GM18868 (cell line): ENCODE data around the gene PRICKLE4.
"Not testable (repeated sequence)": the region's sequence is repeated elsewhere in the genome, so short reads cannot be mapped to it uniquely, and the experiment has no call there.

Experiments
- ATAC-seq: cut with Tn5 transposase; IDR thresholded peaks from one replicate; pipeline ENCODE4 v1.9.1; 2021; ENCODE audit warnings: mild to moderate bottlenecking, moderate library complexity; ENCODE audit not compliant: unreplicated experiment

Gene PRICKLE4

DNA sequence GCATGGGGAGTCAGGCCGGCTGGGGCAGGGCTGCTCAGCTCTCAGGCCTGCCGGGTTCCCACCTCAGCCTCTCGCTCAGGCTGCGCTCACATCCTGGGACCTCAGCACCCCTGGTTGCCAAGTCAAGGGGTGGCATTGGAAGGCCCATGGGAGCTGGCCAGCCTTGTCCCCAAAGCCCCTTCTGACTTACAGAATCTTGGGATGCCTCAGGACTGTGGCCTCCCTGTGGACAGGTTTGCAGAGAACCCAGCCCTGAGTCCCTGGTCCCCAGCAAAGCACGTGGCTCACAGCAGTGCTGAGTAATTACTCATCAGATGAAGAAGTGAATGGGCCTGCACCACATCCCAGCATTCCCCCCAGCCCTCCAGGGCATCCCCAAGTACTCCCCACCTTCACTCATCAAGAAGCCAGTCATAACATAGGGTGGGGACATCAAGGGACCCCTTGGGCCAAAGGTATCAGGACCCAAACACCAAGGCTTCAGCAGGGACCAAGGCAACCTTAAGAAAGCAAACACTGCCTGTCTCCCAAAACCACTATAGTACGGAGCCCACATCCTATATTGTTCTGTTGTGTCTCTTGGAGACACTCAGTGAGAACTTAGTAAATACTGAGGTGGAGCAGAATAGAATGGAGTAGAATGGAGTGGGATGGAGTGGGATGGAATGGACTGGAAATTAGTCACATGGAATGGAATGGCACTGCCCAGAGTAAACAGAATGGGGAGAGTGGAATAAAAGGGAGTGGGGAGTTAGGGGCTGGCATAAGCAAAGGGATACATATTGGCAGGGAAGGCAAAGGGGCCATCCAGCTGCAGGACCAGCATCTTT lies 37.0 kb upstream of the PRICKLE4 start:
- no peak for ATAC-seq

DNA sequence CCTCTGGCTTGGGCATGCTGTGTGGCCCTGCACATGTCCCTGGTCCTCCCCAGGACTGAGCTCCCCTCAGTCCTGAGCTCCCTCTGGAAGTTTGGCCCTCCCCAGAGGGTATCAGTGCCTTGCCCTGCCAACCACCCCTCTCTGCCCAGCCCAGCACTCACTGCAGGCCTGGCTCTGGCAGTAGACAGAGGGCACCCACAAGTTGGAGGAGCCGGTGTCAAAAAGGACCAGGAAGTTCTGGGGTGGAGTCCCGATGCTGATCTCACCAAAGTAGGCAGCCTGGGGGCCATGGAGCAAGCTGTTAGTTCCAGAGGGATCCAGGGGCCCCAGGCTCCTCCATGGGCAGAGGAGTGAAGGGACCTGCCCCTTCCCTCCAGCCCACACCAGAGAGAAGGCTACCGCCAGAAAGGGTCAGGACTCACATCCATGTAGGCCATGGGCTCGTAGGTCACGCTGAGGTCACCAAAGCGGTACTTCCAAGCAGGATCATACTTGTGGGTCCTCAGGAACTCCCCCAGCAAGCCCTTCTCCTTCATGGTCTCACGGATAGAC lies 36.3 kb upstream of the PRICKLE4 start:
- ATAC-seq = no peak

DNA sequence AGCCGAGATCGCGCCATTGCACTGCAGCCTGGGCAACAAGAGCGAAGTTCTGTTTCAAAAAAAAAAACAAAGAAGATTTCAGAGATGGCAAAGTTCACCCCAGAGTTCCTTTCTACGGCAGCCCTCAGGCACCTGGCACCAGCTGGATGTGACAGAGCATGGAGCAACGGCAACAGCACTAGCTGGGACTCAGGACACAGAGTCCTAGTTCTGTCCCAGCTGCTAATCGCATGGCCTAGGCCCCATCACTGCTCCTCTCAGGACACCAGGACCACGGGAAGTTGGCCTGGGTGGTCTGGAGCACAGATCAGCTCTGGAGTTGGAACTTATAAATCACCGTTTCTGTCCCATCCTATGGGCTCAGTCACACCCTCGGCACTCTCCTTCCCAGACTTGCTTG lies 34.5 kb upstream of the PRICKLE4 start:
- no peak for ATAC-seq

DNA sequence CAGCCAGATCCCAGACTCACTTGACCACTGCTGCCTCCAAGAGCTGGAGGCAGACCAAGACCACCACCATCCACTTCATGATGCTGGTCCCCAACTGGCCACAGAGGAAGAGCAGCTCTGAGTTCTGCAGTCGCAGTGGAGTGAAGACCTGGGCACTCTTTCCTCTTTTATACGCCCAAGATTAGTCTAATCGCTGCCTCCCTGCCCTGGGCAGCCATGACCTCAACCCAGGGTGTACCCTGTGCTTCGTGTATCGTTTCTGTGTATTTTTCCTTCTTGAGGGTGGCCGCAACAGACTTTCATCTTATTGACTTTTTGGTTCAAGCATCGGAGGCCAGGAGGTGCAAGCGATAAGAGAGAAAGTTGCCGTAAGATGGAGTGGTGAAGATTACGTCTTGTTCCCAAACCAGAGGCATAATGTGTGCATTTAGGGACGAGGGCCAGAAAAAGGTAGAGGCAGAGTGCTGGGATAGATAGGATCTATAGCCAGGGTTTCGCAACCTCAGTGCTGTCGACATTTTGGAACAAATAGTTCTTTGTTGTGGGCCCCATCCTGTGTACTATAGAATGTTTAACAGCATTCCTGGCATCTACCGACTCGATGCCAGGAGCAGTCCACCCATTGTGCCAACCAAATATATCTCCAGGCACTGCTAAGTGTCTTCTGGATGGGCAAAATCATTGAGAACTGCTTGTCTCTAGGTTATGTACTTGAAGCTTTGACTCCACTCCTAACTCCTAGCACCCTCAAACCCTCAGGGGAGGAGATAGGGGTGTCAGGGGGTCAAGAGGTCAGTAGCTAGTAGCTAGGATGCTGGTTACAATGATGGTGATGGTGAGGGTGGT lies 33.1 kb upstream of the PRICKLE4 start, which contains the start of gene PGC:
TSS of gene PGC (minus strand) at position 142 of the 846 bp plus-strand sequence. CDS start at position 79, 63 bp downstream.
- no peak for ATAC-seq

DNA sequence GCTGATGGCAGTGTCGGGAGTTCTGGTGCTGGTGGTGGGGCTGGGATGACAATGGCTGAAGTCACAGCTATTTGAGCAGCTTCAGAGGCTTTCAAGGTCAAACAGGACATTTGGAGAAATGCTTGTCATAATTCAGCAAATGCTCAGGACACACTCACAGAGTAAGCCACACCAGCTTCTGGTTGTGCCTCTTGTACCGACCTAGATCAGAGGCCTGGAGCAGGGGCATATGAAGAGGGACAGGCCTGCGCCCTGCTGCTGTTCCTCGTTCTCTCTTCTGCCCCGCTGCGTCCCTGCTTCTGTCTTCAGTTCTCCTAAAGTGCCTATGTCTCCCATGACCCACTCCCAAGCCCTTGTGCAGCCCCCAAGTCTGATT lies 32.5 kb upstream of the PRICKLE4 start:
- no peak for ATAC-seq

DNA sequence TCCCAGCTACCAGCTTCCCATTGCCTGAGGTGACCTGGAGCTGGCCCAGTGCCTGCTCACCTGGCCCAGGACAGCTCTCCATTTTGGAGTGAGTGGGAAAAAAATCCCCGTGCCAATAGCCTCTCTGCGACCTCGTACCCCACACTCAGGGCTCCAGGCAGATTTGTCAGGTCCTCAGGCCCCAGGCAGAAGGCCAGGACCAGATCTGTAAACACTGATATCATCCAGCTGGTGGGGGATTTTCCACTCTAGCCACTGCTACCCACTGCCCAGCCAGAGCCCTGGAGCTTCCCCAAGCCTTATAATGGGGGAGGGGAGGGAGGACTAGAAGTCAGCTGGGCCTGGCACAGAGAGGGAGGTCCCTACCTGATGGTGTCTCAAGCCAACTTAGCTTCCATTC lies 32.0 kb upstream of the PRICKLE4 start:
- ATAC-seq = no peak

DNA sequence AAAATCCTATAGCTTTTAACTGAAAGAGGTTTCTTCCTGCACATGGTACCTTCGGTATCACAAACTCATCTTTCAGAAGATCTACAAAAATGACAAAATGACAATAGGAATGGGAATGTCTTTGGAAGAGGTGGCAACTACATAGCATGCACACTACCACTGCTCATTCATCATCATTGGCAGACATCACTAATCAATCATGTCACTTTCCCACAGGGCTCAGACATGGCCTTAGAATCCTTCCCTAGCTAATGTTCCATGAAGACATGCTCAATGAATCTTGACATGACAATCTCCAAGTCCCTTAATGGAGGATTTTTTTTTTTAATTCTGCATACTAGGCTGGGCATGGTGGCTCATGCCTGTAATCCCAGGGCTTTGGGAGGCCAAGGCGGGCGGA lies 30.2 kb upstream of the PRICKLE4 start:
- ATAC-seq = no peak

DNA sequence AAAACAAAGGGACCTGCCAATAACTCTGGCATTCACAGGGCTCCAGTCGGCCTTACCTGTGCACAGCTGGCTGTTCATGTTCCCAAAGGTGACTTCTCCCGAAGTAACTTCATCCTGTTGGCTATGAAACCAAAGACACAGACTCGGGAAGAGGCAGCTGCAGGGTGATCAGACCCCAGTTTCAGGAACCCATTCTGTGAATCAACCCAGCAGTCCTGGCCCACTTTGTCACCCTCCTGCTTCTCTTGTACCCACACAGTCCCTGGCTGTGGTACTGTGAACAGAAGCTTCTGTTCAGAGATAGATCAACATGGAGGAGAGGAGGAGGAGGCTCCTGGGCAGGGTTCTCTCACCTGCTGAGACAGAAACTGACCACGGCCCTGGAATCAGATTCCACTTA lies 24.7 kb upstream of the PRICKLE4 start:
- no peak for ATAC-seq

DNA sequence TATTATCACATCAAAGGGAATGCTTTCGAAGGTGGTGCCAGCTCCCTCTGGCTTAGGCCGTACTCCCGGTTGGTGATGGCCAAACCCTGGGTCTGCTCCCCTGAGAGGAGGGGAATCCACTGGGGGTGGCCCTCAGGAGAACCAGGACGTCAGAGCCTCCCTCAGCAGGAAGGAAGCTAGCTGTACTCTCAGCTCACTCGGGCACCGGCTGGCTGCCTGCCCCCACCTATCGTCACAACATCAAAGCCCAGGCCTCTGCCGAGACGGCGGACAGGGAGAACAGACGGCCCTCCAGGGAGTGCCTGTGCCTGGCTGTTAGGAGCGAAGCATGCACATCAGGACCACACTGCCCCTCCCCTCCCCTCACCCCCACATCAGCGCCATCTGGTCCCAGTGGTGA lies 24.2 kb upstream of the PRICKLE4 start:
- no peak for ATAC-seq

DNA sequence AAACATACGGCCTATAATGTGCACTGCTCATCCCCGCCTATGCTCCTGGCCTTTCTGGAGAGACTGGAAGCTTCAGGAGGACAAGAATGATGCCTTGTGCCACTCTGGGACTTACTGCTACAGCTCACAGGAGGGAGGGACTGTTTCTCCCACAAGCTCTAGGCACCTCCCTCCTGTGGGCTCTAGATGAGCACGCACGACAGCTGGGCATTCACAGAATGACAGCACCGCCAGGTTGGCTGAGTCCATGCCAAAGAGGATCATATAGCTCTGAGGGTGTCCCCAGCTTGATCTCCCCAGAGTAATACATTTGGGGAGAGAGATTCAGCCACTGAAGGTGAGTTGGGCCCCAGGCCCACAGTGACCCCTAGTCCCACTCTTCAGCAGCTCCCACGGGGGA lies 23.3 kb upstream of the PRICKLE4 start:
- ATAC-seq = no peak

DNA sequence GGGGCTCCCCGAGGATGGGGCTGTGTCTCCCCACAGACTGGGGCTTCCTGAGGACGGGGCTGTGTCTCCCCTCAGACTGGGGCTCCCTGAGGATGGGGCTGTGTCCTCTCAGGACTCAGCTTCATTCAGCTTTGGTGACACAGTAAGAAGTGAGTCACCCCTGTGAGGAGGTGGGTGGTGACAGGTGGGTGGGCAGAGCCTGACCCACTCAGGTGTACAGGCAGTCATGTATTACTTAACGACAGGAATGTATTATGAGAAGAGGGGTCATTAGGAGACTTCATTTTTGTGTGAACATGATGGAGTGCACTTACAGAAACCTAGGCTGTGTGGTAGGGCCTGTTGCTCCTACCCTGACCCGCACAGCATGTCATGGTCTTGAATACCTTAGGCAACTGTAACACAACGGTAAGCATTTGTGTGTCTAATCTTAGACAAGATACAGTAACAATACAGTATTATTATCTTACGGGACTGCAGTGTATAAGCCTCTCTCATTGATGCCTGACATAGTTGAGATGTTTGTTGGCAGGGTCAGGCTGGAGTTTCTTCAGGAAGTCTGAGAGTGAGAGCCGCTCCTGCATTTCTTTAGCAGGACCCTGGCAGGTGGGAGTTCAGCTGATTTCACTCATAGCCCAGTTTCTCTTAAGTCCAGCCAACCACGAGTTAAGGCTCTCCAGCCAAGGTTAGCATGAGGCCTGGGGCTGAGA lies 22.5 kb upstream of the PRICKLE4 start:
- no peak for ATAC-seq

DNA sequence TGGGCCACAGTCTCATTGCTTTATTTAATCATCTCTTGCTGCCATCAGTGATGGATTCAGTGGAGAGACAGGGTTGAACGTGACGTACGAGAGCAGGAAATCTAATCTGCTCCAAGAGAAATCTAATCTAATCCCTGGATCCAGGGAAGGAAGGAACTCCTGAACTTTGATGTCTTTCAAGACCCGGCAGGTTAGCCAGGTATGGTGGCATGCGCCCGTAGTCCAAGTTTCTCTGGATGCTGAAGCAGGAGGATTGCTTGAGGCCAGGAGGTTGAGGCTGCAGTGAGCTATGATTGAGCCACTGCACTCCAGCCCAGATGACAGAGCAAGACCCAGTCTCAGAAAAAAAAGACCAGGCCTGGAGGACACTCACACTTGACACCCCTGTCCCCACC lies 21.9 kb upstream of the PRICKLE4 start:
- ATAC-seq = no peak

DNA sequence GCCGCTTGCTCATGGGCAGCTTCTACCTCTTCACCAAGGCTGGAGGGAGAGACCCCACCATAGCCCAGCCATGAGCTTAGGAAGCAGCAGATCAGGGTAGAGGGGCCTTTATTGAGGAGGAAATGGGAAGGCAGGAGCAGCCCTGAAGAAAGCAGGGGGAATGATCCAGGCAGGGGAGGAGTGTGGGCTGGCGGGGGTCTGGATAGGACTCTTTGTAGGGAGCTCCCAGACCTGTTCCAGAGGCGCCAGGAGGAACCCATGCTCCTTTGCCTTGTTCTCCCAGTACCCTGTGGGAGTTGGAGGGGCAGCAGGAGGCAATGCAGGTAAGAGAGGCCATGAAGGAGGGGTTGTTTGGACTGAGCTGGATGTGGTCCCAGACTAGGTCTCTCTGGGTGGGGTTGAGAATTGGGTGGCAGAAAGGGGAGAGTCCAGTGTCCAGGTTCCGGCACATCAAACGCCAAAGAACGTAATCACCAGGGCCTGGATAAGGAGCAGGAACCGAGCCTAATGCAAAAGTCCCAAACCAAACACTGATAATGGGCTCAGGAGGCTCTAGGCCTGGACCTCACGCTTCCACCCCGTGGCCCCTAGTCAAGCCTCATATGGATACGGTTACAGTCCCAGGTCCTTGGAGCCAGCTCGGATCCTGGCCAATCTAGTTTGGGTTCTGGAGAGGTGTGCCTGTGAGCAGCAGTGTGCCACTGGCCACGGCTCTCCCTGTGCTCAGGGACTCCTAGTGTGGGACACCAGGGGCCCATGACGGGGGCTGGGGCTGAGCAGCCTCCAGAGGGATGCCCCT lies 21.3 kb upstream of the PRICKLE4 start:
- no peak for ATAC-seq

DNA sequence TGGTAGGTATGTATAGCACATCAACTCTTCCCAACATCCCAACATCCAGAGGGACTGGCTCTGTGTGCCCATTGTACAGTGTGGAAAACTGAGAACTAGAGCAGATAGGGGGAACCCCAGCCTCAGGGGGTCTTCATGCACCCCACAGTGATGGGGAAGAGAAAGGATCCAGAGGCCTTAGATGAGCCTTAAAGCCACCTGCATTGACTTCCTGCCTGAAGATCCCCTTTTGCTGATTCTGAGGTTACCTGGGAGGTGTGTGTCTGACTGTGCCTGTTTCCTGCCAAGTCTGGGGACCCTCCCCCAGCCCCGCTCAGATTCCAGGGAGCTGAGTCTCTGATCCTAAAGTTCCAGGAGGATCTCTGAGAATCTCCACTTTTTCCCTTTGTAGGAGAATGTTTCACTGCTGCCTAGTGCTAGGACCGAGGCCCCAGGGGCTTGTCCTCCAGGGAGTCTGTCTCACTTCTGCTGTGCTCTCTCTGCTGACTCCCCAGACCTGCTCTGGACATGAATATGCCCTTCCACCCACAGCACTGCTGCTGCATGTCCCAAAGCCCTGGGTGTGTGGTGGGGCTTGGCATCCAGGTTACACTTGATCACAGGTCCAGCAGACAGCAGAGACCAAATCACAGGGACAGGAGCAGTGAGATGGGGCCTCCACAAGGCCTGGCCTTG lies 20.5 kb upstream of the PRICKLE4 start:
- no peak for ATAC-seq

DNA sequence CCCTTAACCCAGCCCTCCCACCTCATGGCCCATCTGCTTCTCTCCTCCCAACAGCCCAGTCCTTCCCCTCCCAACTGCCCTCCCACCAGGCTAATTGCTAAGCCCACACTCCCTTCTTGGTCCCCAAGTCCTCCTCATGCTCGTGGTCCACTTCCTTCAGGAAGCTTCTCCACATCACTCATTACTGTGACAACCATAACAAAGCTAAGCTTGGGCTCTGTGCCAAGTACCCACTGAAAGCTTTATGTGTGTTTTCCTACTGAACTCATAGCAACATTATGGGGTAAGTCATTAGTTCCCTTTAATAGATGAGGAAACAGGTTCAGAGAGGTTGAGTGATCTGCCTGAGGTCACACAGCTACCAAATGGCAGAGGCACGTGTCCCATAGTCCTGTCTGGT lies 17.1 kb upstream of the PRICKLE4 start:
- no peak for ATAC-seq

DNA sequence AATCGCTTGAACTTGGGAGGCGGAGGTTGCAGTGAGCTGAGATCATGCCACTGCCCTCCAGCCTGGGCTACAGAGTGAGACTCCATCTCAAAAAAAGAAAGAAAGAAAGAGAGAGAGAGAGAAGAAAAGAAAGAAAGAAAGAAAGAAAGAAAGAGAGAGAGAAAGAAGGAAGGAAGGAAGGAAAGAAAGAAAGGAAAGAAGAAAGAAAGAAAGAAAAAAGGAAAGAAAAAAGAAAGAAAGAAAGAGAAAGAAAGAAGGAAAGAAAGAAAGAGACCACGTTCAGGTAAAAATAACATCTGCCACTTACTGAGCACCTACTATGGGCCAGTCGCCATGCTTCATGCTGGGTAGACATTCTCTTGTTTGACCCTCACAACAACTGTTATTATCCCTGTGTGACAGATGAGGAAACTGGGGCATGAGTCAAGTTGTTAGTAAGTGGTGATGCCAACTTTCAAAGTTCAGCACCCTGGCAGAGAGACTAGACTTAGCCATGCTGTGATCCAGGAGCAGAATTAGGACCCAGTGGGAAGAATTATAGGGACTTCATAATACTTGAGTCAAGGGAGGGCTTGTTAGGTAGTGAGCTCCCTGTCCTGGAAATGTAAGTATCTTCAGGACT lies 14.4 kb upstream of the PRICKLE4 start:
- not testable (repeated sequence) for ATAC-seq

DNA sequence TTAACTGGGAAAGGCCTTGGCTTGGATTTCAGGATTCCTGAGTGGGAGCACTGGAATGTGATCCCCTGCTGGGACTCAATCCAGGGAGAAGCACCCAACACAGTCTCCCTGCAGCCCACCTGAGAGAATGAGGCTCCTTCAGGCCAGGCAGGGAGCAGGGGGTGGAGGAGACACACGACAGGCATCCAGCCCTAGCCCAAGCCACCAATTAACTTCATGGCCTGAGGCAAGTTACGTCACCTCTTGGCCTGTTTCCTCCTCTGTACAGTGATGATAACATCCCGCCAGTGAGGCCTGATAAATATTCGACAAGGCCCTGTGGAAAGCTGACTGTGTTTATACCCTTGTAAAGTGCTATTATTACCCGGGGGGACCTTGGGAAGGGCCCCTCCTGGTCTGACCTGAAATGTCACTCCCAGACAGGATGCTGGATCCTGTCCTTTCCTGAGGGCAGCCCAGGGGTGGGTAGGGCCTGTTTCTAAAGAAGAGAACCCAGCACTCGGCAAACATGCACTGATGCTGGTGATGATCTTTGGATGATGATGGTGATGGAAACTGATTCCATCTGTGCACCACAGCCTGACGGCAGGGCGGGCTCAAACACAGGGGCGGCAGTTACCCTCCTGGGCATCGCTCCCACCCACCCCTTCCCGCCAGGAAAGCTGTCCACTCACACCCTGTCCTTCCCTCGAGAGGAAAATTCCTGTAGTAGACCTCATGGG lies 13.3 kb upstream of the PRICKLE4 start:
- ATAC-seq = no peak

DNA sequence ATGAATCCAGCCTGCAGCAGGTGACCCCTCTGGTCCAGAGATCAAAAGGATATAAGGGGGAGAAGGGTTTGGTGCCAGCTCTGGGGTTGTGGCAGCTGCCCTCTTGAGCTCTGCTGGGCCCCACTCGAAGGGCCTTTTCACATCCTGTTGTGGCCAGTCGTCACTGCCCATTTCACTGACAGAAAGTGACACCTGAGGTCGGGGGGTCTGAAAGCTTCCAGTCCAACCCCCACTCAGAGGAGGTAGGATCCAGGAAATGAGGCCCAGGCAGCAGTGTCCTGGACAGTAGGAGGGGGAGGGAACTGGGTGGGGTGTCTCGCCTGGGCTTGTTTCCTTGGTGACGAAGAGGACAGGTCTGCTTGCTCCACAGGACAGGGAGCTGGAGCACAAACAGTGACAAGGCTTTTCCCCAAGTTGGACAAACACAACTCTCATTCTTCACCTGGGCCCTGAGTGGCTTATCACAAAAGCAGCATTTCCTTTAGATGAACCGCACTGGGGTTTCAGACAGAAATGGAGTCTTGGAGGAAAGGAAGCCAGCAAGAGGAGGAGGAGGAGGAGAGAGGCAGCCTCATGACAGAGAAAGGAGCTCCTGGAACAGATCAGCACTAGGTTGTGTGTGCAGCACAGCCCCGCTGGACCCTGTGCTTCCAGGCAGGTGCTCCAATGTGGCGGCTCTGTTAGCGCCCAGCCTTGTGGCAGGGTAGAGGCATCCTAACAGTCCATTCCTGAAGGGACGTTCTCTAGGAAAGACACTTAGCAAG lies 11.9 kb upstream of the PRICKLE4 start:
- ATAC-seq = no peak
